HEK293T (cell line): Measurements from ENCODE around the gene TRRAP.

ENCODE experiments used
- ARNT ChIP-seq: fragments of 450-650 bp; IDR thresholded peaks from 2 replicates; pipeline ENCODE4 v1.6.1; 2017; ENCODE audit warnings: mild to moderate bottlenecking
- BHLHE40 ChIP-seq: fragments of 450-650 bp; IDR thresholded peaks from 2 replicates; pipeline ENCODE4 v1.6.1; 2016; ENCODE audit warnings: mild to moderate bottlenecking, moderate library complexity, borderline replicate concordance
- ELF4 ChIP-seq: fragments of 450-650 bp; IDR thresholded peaks from 2 replicates; pipeline ENCODE4 v1.6.1; 2017; ENCODE audit warnings: antibody characterized with exemption
- FOXA1 ChIP-seq: fragments of 450-650 bp; IDR thresholded peaks from 2 replicates; pipeline ENCODE4 v1.6.1; 2016; ENCODE audit warnings: mild to moderate bottlenecking
- FOXK2 ChIP-seq: fragments of 450-650 bp; IDR thresholded peaks from 2 replicates; pipeline ENCODE4 v1.6.1; 2016; ENCODE audit warnings: mild to moderate bottlenecking
- FOXM1 ChIP-seq: fragments of 450-650 bp; IDR thresholded peaks from 2 replicates; pipeline ENCODE4 v1.6.1; 2017; ENCODE audit warnings: mild to moderate bottlenecking, borderline replicate concordance
- HDGF ChIP-seq: fragments of 450-650 bp; IDR thresholded peaks from 2 replicates; pipeline ENCODE4 v1.6.1; 2017; ENCODE audit warnings: antibody characterized with exemption, borderline replicate concordance
- LEF1 ChIP-seq: fragments of 450-650 bp; IDR thresholded peaks from 2 replicates; pipeline ENCODE4 v1.6.1; 2017; ENCODE audit warnings: mild to moderate bottlenecking, borderline replicate concordance
- NFRKB ChIP-seq: fragments of 450-650 bp; IDR thresholded peaks from 2 replicates; pipeline ENCODE4 v1.6.1; 2016; ENCODE audit warnings: mild to moderate bottlenecking, moderate library complexity
- SP1 ChIP-seq: fragments of 450-650 bp; IDR thresholded peaks from 2 replicates; pipeline ENCODE4 v1.6.1; 2017
- SUZ12 ChIP-seq: fragments of 450-650 bp; IDR thresholded peaks from 2 replicates; pipeline ENCODE4 v1.6.1; 2016; ENCODE audit warnings: mild to moderate bottlenecking
- ZNF384 ChIP-seq: fragments of 450-650 bp; IDR thresholded peaks from 2 replicates; pipeline ENCODE4 v1.6.1; 2016
- TF ChIP-seq, protein P1 (sequence below): fragments of 450-650 bp; IDR thresholded peaks from 2 replicates; pipeline ENCODE4 v1.6.1; 2016

DNA sequence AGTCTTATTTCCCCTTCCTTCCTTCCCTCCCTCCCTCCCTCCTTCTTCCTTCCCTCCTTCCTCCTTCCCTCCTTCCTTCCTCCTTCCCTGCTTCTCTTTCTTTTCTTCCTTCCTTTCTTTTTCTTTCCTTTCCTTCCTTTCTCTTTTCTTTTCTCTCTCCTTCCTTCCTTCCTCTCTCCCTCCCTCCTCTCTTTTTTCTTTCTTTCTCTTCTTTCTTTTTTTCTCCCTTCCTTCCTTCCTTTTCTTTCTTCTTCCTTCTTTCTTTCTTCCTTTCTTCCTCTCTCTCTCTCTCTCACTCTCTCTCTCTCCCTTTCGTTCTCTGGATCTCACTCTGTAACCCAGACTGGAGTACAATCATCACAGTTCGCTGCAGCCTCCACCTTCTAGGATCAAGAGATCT is 14.7 kb upstream of the TRRAP start:
- TF ChIP-seq FOXK2 (no peak), NFRKB (no peak), ELF4 (no peak), FOXA1 (no peak), SP1 (no peak), ZNF384 (no peak), FOXM1 (no peak), SUZ12 (no peak), BHLHE40 (no peak), LEF1 (no peak), HDGF (no peak), ARNT (no peak)
- TF ChIP-seq, protein P1, sequence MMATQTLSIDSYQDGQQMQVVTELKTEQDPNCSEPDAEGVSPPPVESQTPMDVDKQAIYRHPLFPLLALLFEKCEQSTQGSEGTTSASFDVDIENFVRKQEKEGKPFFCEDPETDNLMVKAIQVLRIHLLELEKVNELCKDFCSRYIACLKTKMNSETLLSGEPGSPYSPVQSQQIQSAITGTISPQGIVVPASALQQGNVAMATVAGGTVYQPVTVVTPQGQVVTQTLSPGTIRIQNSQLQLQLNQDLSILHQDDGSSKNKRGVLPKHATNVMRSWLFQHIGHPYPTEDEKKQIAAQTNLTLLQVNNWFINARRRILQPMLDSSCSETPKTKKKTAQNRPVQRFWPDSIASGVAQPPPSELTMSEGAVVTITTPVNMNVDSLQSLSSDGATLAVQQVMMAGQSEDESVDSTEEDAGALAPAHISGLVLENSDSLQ, result no peak
